ENCODE results near the gene TAC3. TPM values are rescaled to one million over a fixed set of nuclear protein-coding genes. Genes with fewer than 3 reads are reported as not detected.
A peak's percentile ranks its signal among the peaks of the same experiment; 100 is the strongest.

Gene TAC3
- total and polyA plus RNA-seq, 2 experiments from 2014 or later = 13.0 to 113 TPM

- peak overlapping the region; percentile 96 for H3K4me2 ChIP-seq
- H3K79me2 ChIP-seq = peaks cover 55% of the 10 kb centered on the region
- no peak for DNase-seq (ENCODE audit: low spot score)
These were observed 11.7 kb downstream of the TAC3 start for GRCh38 chr12:57004651-57005050.

GRCh38 chr12:57003395-57003794, 12.9 kb downstream of the TAC3 start:
- no peak overlapping the region for H3K4me3 ChIP-seq
- peaks cover 19% of the 10 kb centered on the region for H3K4me1 ChIP-seq (ENCODE audit: insufficient read depth)
- H3K9me3 ChIP-seq (ENCODE audit: low read depth) = no peaks in the 10 kb centered on the region
- TF ChIP-seq EZH2phosphoT487 (IDR thresholded peaks at IDR 0.05; ENCODE audit: low read depth, severe bottlenecking, unreplicated experiment) (no peak), EZH2 (IDR thresholded peaks at IDR 0.05; ENCODE audit: borderline replicate concordance) (no peak)
- TF ChIP-seq, protein P1, sequence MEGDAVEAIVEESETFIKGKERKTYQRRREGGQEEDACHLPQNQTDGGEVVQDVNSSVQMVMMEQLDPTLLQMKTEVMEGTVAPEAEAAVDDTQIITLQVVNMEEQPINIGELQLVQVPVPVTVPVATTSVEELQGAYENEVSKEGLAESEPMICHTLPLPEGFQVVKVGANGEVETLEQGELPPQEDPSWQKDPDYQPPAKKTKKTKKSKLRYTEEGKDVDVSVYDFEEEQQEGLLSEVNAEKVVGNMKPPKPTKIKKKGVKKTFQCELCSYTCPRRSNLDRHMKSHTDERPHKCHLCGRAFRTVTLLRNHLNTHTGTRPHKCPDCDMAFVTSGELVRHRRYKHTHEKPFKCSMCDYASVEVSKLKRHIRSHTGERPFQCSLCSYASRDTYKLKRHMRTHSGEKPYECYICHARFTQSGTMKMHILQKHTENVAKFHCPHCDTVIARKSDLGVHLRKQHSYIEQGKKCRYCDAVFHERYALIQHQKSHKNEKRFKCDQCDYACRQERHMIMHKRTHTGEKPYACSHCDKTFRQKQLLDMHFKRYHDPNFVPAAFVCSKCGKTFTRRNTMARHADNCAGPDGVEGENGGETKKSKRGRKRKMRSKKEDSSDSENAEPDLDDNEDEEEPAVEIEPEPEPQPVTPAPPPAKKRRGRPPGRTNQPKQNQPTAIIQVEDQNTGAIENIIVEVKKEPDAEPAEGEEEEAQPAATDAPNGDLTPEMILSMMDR (IDR thresholded peaks at IDR 0.05; ENCODE audit: poor library complexity) = no peak
- peaks cover 4% of the 10 kb centered on the region for H3K36me3 ChIP-seq (replicated peaks; ENCODE audit: insufficient read depth, low read depth)
- peaks cover 30% of the 10 kb centered on the region for H4K20me1 ChIP-seq (ENCODE audit: insufficient read depth, poor library complexity, severe bottlenecking)
- no peak overlapping the region for H2AFZ ChIP-seq
- no peaks in the 10 kb centered on the region for H3K27me3 ChIP-seq
- H3K27ac ChIP-seq = no peak overlapping the region
- DNase-seq (ENCODE audit: low spot score) = no peak
- H3K79me2 ChIP-seq = peaks cover 60% of the 10 kb centered on the region
- H3K4me2 ChIP-seq = no peak overlapping the region
- H3K9me2 ChIP-seq (replicated peaks; ENCODE audit: insufficient read depth) = no peaks in the 10 kb centered on the region
- WGBS (ENCODE audit: low lambda C conversion rate, missing lambda C conversion rate) = 96% methylated on average over 13 of the region's 13 CpGs

More at GRCh38 chr12:57004651-57005050, 11.7 kb downstream of the TAC3 start:
- Histone ChIP-seq H3K4me1 (ENCODE audit: insufficient read depth) (peaks cover 24% of the 10 kb centered on the region), H3K27me3 (no peaks in the 10 kb centered on the region), H3K27ac (no peak overlapping the region), H3K9me3 (ENCODE audit: low read depth) (no peaks in the 10 kb centered on the region), H3K9me2 (replicated peaks; ENCODE audit: insufficient read depth) (no peaks in the 10 kb centered on the region), H2AFZ (no peak overlapping the region), H3K36me3 (replicated peaks; ENCODE audit: insufficient read depth, low read depth) (peaks cover 4% of the 10 kb centered on the region), H3K4me3 (no peak overlapping the region), H4K20me1 (ENCODE audit: insufficient read depth, poor library complexity, severe bottlenecking) (peaks cover 22% of the 10 kb centered on the region)
- TF ChIP-seq, protein P1 (IDR thresholded peaks at IDR 0.05; ENCODE audit: poor library complexity) = no peak
- no peak for TF ChIP-seq EZH2phosphoT487 (IDR thresholded peaks at IDR 0.05; ENCODE audit: low read depth, severe bottlenecking, unreplicated experiment)
- no peak for TF ChIP-seq EZH2 (IDR thresholded peaks at IDR 0.05; ENCODE audit: borderline replicate concordance)
- 90% methylated on average over 6 of the region's 6 CpGs for WGBS (ENCODE audit: low lambda C conversion rate, missing lambda C conversion rate)

DNA sequence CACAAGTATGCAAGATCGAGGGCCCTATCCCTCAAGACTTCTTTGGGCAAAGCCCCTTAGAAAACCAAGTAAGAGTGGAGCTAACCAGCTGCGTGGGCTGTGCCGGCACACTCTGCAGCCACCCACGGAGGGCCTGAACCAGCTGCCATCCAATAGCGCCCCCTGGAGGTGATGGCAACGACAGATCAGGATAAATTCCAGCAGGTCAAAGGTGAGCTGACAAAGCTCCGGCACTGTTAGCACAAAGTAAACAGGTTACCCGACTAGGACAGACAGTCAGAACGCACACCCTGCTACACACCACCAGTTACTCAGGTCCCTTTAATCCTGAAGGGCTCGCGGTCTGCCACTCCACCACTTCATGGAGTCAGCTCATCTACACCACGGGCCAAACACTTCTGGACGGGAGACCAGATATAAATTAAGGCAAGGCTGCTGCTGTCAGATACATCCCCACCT, 14.9 kb downstream of the TAC3 start:
- H3K36me3 ChIP-seq (replicated peaks; ENCODE audit: insufficient read depth, low read depth) = peaks cover 4% of the 10 kb centered on the region

More for the DNA sequence above, 14.9 kb downstream of the TAC3 start:
- 37% methylated on average over 13 of the region's 13 CpGs for WGBS (ENCODE audit: low lambda C conversion rate, missing lambda C conversion rate)
- H3K27me3 ChIP-seq = no peaks in the 10 kb centered on the region
- peaks cover 14% of the 10 kb centered on the region for H3K4me1 ChIP-seq (ENCODE audit: insufficient read depth)
- H3K4me3 ChIP-seq = no peak overlapping the region
- no peaks in the 10 kb centered on the region for H3K9me2 ChIP-seq (replicated peaks; ENCODE audit: insufficient read depth)
- H3K9me3 ChIP-seq (ENCODE audit: low read depth) = no peaks in the 10 kb centered on the region
- DNase-seq (ENCODE audit: low spot score) = peak; percentile 87
- H3K4me2 ChIP-seq = peak overlapping the region; percentile 54
- H3K79me2 ChIP-seq = peaks cover 60% of the 10 kb centered on the region
- H3K27ac ChIP-seq = no peak overlapping the region
- H4K20me1 ChIP-seq (ENCODE audit: insufficient read depth, poor library complexity, severe bottlenecking) = peaks cover 30% of the 10 kb centered on the region
- no peak for TF ChIP-seq EZH2phosphoT487 (IDR thresholded peaks at IDR 0.05; ENCODE audit: low read depth, severe bottlenecking, unreplicated experiment)
- TF ChIP-seq, protein P1 (IDR thresholded peaks at IDR 0.05; ENCODE audit: poor library complexity) = peak; percentile 77
- TF ChIP-seq EZH2 (IDR thresholded peaks at IDR 0.05; ENCODE audit: borderline replicate concordance) = no peak
- H2AFZ ChIP-seq = no peak overlapping the region

Measured in hepatocyte (in vitro differentiated cells).